HepG2 (cell line): ENCODE measurements around the gene FN1.

Source experiments
- ATF1 ChIP-seq: IDR thresholded peaks from 2 replicates; pipeline ENCODE4 v1.6.1; 2016; ENCODE audit warnings: mild to moderate bottlenecking, control low read depth
- GMEB1 ChIP-seq: sonication (generic); formaldehyde crosslinking; IDR thresholded peaks from 2 replicates; pipeline ENCODE4 v1.5.1; 2020; ENCODE audit warnings: missing genetic modification reagents, mild to moderate bottlenecking, borderline replicate concordance
- IRX3 ChIP-seq: sonication (generic); formaldehyde crosslinking; IDR thresholded peaks from 2 replicates; pipeline ENCODE4 v1.8.1; 2023; ENCODE audit warnings: mild to moderate bottlenecking, low read depth, missing genetic modification reagents, borderline replicate concordance
- POLR2A ChIP-seq, 2 experiments: IDR thresholded peaks; 2 replicates each; pipeline ENCODE4 v1.6.1; 2011; ENCODE audit warnings: low read depth in 2 of 2, low read length in 2 of 2, mild to moderate bottlenecking in 1 of 2, moderate library complexity in 1 of 2; ENCODE audit not compliant: insufficient read depth in 1 of 2
- RAD51 ChIP-seq: fragments of 450-650 bp; IDR thresholded peaks from 2 replicates; pipeline ENCODE4 v1.6.1; 2016; ENCODE audit warnings: borderline replicate concordance
- ZBTB8A ChIP-seq: sonication (generic); formaldehyde crosslinking; IDR thresholded peaks from 2 replicates; pipeline ENCODE4 v1.4.0; 2020; ENCODE audit warnings: mild to moderate bottlenecking, low read depth, missing genetic modification reagents, borderline replicate concordance
- TF ChIP-seq, protein P1 (sequence below): sonication (generic); formaldehyde crosslinking; IDR thresholded peaks from 2 replicates; pipeline ENCODE4 v1.5.0; 2020; ENCODE audit warnings: mild to moderate bottlenecking, missing genetic modification reagents, moderate library complexity

- TF ChIP-seq IRX3 (CRISPR knock-in tag) (no peak), ZBTB8A (CRISPR knock-in tag) (no peak), POLR2A (IDR thresholded peaks at IDR 0.05; ENCODE audit: insufficient read depth in 1 of 2, low read depth in 2 of 2, low read length in 2 of 2) (no peak), RAD51 (no peak), GMEB1 (no peak), ATF1 (CRISPR knock-in tag) (no peak)
- TF ChIP-seq, protein P1, sequence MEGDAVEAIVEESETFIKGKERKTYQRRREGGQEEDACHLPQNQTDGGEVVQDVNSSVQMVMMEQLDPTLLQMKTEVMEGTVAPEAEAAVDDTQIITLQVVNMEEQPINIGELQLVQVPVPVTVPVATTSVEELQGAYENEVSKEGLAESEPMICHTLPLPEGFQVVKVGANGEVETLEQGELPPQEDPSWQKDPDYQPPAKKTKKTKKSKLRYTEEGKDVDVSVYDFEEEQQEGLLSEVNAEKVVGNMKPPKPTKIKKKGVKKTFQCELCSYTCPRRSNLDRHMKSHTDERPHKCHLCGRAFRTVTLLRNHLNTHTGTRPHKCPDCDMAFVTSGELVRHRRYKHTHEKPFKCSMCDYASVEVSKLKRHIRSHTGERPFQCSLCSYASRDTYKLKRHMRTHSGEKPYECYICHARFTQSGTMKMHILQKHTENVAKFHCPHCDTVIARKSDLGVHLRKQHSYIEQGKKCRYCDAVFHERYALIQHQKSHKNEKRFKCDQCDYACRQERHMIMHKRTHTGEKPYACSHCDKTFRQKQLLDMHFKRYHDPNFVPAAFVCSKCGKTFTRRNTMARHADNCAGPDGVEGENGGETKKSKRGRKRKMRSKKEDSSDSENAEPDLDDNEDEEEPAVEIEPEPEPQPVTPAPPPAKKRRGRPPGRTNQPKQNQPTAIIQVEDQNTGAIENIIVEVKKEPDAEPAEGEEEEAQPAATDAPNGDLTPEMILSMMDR: no peak
These were observed 30.4 kb upstream of the FN1 start for GRCh38 chr2:215466097-215466909.
